Measurements from ENCODE around the gene PLEKHG7.

PLEKHG7 gene

GRCh38 chr12:92707926-92708325 lies 5.1 kb downstream of the PLEKHG7 start:
- DNase-seq (ENCODE audit: low spot score) = no peak

DNA sequence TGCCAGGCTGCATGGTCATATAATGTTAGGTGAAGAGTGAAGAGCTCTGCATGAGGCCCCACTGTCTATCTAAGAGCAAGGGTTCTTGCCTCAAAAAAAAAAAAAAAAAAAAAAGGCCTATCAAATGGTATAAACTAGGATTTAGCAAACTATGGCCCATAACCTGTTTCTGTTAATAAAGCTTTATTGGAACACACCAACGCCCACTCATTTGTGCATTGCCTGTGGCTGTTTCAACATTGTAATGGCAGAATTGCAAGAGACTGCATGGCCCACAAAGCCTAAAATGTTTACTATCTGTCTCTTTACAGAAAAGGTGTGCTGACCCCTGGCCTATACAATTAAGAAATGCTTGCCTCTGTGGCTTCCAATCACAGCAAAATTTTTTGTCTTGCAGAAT lies 12.8 kb downstream of the PLEKHG7 start:
- DNase-seq (ENCODE audit: low spot score) = no peak

DNA sequence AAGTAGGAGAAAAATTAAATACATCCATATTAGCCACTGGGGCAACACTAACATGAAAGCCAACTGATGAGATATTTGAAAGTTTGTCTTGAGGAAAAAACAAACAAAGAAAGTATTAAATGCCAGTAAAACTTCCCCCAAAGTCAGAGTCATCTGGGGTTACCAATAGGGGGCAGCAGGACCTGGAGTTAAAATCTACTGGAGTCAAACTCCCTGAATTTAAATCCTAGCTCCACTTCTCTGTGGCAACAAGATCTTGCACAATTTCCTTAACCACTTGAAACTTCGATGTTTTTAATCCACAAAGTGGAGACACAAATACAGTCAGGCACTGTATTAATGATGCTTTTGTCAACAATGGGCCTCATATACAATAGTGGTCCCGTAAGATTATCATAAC lies 14.4 kb downstream of the PLEKHG7 start:
- no peak for DNase-seq (ENCODE audit: low spot score)

DNA sequence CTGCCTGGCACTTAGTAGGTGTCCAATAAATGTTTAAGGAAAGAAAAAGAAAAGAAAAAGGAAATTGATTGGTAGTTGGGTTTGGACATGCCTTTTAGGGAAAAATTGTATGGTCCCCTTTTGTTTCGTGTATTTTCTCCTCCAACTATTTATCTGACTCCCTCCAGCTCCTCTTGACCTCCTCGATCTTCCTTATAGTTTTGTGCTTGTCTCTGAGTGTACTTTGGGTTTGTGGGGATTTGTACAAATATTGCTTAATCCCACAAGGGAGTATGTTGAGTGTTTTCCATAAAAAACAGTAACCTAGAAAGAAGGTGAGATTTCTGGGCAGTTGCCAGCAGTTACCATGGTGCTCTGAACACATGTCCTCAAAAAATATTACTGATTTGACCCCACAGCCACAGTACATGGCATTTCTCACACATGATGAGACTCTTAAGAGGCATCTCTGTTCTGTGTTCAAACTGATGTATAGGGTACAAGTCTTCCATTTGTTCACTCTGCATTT lies 15.7 kb downstream of the PLEKHG7 start:
- DNase-seq (ENCODE audit: low spot score) = no peak

DNA sequence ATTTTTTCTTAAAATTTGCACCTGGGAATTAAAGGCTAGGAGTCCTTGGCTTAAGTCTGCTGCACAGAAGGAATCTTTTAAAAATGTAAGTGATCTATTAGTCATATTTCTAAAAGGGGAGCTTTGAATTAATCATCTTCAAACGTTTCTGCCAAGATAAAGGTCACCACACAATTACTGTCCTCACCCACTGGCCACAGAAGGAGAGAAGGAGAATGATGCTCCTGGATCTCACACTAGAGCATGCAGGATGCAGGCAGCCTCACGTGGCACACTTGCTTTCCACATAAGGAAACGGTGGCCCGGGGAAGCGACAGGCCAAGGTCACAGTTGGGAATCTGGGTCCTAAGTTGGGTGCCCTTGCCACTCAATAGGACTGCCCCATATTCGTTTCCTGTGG lies 16.9 kb downstream of the PLEKHG7 start:
- peak; percentile 40 for DNase-seq (ENCODE audit: low spot score)

GRCh38 chr12:92721130-92721529 lies 18.3 kb downstream of the PLEKHG7 start:
- no peak for DNase-seq (ENCODE audit: low spot score)

GRCh38 chr12:92721656-92722055 lies 18.9 kb downstream of the PLEKHG7 start:
- DNase-seq (ENCODE audit: low spot score) = no peak

- no peak for DNase-seq (ENCODE audit: low spot score)
Measured at GRCh38 chr12:92722897-92723296, 20.1 kb downstream of the PLEKHG7 start.

DNA sequence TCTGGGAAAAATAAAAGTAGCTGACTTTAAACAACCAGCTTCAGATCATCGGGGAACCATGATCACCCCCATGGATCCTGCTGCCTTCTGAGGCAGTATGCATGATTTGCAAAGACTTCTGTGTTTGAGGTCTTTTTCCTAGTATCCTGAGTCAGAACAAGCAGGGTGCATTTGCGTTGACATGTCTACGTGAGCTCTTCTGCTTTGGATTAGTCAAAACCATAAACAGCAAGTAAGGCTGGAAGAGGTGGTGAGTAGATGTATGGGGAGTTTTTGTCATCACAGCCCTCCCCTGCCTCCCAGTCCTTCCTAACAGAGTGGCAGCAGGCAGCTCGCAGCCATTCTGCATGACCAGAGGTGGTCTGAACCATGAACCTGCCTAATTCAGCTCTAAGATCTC lies 24.1 kb downstream of the PLEKHG7 start:
- no peak for DNase-seq (ENCODE audit: low spot score)

DNA sequence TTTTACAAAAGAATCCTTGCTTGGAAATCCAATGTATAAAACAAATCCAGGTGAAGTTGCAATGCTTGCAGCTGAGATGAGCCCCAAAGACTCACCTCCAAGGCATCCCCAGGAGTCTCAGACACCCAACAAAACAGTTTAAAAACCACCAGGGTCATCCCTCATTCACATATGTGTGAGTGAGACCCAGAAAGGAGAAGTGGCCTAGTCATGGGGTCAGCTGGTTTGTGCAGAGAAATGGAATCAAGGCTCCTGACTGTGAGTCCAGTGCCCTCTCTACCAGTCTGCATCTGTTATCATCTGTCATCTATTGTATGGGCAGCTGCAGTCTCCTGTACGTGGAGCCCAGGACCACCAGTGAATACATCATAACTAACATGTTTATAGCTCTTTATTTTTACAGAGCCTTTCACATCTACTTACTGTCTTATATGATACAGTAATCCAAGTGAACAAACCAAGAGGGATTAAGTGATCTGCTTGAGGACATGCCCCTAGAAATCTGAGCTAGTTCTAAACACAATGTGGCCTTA lies 27.1 kb downstream of the PLEKHG7 start:
- no peak for DNase-seq (ENCODE audit: low spot score)

DNA sequence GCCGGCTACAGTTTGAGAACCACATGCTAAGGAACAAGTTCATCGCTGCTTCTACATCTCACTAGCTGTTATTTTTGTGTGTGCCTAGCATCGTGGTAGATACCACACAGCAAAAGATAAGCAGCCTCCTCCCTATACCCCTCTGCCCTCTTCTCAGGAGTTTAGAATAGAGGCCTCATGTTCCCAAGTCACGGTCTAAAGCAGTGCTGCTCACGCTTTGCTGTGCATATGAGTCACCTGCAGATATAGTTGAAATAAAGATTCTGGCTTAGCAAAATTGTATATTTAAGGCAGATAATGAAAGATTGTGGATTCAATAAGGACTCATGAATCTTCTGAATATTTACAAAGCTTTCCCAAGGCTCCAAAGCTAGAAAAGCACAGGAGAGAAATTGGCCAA lies 28.0 kb downstream of the PLEKHG7 start:
- DNase-seq (ENCODE audit: low spot score) = no peak

- DNase-seq (ENCODE audit: low spot score) = no peak
Measured at GRCh38 chr12:92732216-92732615, 29.4 kb downstream of the PLEKHG7 start.

DNA sequence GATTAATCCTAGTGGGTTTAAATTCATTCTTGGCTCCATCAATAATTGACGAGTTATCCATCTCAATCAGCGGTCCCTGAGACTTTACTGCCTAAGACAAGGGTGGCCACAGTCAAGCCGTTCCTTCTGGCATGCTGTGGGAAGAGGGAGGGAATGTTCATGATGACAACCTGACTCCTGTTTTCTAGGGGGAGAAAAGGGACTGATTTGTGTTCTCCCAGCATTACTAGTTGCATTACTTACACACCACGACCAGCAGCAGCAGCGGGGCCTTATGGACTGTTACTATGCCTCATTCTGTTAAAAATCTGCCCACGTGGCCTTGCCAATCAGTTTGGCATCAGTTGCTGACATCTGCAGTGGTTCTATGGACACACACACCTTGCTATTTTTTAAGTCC lies 29.9 kb downstream of the PLEKHG7 start:
- no peak for DNase-seq (ENCODE audit: low spot score)

DNA sequence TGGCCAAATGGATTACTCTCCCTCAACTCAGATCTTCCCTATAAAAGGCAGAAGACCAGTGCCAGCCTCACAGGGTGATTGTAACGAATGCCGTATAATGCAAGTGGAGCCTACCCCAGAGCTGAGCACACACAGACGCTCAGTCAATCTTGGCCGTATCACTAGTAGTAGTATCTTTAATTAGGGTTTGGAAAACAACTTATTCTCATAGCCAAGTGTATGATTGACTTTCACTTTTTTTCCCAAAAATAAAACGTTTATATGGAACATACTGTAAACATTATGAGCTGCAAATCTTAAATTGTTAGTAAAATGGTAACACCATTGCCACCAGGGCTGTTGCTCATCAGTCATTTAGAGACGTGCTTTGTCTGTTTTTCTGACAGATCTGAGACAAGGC lies 30.4 kb downstream of the PLEKHG7 start:
- no peak for DNase-seq (ENCODE audit: low spot score)

GRCh38 chr12:92733661-92734060 lies 30.9 kb downstream of the PLEKHG7 start:
- DNase-seq (ENCODE audit: low spot score) = no peak

GRCh38 chr12:92735131-92735721 lies 32.4 kb downstream of the PLEKHG7 start:
- DNase-seq (ENCODE audit: low spot score) = peak; percentile 61

DNA sequence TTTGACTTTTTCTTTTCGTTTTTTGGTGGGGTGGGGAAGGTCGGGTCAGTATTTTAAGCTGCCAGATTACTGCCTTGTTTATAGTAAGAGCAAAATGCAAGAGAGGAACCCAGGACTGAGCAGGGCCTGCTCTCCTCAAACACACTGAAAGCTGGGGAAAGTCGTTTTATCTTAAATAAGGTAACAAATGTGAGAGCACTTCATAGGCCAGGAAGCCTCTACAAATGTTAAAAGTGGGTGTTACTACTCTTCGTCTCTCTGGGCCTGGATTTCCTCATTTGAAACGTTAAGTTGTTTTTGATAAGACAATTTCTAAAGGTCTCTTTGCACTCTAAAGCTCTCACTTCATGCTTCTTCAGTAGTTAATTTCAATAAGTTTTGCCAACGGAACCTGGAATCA lies 33.8 kb downstream of the PLEKHG7 start:
- no peak for DNase-seq (ENCODE audit: low spot score)

GRCh38 chr12:92737855-92738850 lies 35.4 kb downstream of the PLEKHG7 start:
- no peak for DNase-seq (ENCODE audit: low spot score)

GRCh38 chr12:92739113-92739512 lies 36.3 kb downstream of the PLEKHG7 start:
- DNase-seq (ENCODE audit: low spot score) = no peak

GRCh38 chr12:92740411-92740810 lies 37.6 kb downstream of the PLEKHG7 start:
- no peak for DNase-seq (ENCODE audit: low spot score)

DNA sequence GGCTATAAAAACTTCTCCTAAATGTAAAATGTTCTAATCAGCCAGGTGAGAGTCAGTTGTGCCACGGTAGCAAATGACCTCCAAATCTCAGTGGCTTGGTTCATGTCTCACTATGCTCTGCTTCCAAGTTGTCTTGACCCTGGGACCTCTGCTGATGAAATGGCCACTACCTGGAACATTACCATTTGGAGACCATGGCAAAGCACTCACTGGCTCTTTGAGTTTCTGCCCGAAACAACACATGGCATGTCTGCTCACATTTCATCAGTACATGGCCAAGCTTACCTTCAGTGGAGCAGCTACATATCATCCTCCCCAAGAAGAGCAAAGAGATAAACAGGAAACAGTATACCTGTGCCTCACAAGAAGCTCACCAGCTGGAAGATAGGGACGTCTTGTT lies 40.2 kb downstream of the PLEKHG7 start:
- no peak for DNase-seq (ENCODE audit: low spot score)

DNA sequence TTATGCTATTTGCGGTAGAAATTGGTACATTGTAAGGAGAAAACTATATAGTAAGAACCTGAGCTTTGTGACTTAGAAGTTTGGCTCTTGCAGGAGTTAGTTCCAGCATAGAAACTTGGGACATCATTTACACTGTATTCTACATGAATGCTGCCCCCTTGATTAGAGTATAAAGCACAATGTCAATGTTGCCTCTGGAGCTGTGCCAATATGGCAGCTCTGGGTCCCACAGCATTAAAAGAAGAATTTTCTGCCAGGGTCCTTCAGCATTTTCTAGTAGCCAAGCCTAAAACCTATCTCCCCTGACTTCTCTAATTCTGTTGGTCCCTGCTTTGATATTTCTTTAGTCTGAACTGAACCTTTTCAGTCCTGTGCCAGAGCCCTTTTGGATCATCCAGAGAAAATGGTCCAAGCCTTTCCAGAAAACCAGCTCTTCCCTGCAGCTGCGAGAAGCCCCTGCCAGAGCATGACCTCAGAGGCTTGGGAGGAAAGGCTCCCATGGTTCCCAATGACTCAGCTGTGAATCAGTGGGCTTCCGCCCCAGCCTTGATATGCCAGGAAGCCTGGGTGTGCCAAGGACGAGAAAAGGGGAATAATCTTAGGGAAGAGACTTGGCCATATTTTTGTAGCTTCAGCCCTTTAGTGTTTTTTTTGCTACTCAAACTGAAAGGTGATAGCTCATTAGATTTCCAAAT lies 43.2 kb downstream of the PLEKHG7 start:
- peak; percentile 44 for DNase-seq (ENCODE audit: low spot score)
